Activated T-cell treated with anti-CD3 and anti-CD28 coated beads, Interleukin-2, amount 50 U/mL, for 24 hours (primary cell): ENCODE data around the gene HEPN1.

Experiments used
- DNase-seq: peaks from one replicate; pipeline ENCODE4 v3.0.0-alpha.2; 2020
- H3K27ac Mint-ChIP-seq: 2 replicates; pipeline ENCODE4 v1.8.0; 2020; ENCODE audit warnings: mild to moderate bottlenecking, mixed read lengths
- H3K27me3 Mint-ChIP-seq: 2 replicates; pipeline ENCODE4 v1.8.0; 2020; ENCODE audit warnings: mixed read lengths
- H3K36me3 Mint-ChIP-seq: 2 replicates; pipeline ENCODE4 v1.8.0; 2020; ENCODE audit warnings: low read depth, mixed read lengths
- H3K4me1 Mint-ChIP-seq: 2 replicates; pipeline ENCODE4 v1.8.0; 2020; ENCODE audit warnings: low read depth, mixed read lengths
- H3K4me3 Mint-ChIP-seq: 2 replicates; pipeline ENCODE4 v1.8.0; 2020; ENCODE audit warnings: mild to moderate bottlenecking, moderate library complexity, mixed read lengths
- H3K9me3 Mint-ChIP-seq: 2 replicates; pipeline ENCODE4 v1.8.0; 2020; ENCODE audit warnings: mixed read lengths

The HEPN1 gene

GRCh38 chr11:124891373-124891861 lies 27.6 kb upstream of the HEPN1 start:
- Mint-ChIP-seq H3K27ac (no peak overlapping the region), H3K36me3 (no peaks in the 10 kb centered on the region), H3K4me3 (no peak overlapping the region), H3K27me3 (peaks cover 2% of the 10 kb centered on the region), H3K9me3 (no peaks in the 10 kb centered on the region), H3K4me1 (no peaks in the 10 kb centered on the region)
- no peak for DNase-seq

- H3K9me3 Mint-ChIP-seq, result no peaks in the 10 kb centered on the region
- H3K36me3 Mint-ChIP-seq, result no peaks in the 10 kb centered on the region
- H3K27me3 Mint-ChIP-seq, result no peaks in the 10 kb centered on the region
- no peak for DNase-seq
- H3K4me3 Mint-ChIP-seq, result no peak overlapping the region
- H3K4me1 Mint-ChIP-seq, result no peaks in the 10 kb centered on the region
- no peak overlapping the region for H3K27ac Mint-ChIP-seq
Measured at GRCh38 chr11:124892146-124892545, 26.9 kb upstream of the HEPN1 start.

GRCh38 chr11:124892750-124893454 lies 26.1 kb upstream of the HEPN1 start:
- no peaks in the 10 kb centered on the region for H3K27me3 Mint-ChIP-seq
- H3K4me1 Mint-ChIP-seq, result peaks cover 2% of the 10 kb centered on the region
- H3K4me3 Mint-ChIP-seq, result no peak overlapping the region
- no peak overlapping the region for H3K27ac Mint-ChIP-seq
- DNase-seq, result no peak
- H3K36me3 Mint-ChIP-seq, result no peaks in the 10 kb centered on the region
- H3K9me3 Mint-ChIP-seq, result no peaks in the 10 kb centered on the region

- Mint-ChIP-seq H3K27ac (no peak overlapping the region), H3K4me3 (no peak overlapping the region), H3K36me3 (no peaks in the 10 kb centered on the region), H3K4me1 (peaks cover 2% of the 10 kb centered on the region), H3K27me3 (no peaks in the 10 kb centered on the region), H3K9me3 (no peaks in the 10 kb centered on the region)
- DNase-seq, result no peak
Measured at GRCh38 chr11:124893781-124894401, 25.2 kb upstream of the HEPN1 start.

- no peak overlapping the region for H3K4me3 Mint-ChIP-seq
- peaks cover 2% of the 10 kb centered on the region for H3K4me1 Mint-ChIP-seq
- H3K36me3 Mint-ChIP-seq, result no peaks in the 10 kb centered on the region
- no peak overlapping the region for H3K27ac Mint-ChIP-seq
- no peaks in the 10 kb centered on the region for H3K9me3 Mint-ChIP-seq
- H3K27me3 Mint-ChIP-seq, result peaks cover 3% of the 10 kb centered on the region
- DNase-seq, result no peak
Measured at GRCh38 chr11:124894606-124895430, 24.2 kb upstream of the HEPN1 start.

- Mint-ChIP-seq H3K4me1 (peaks cover 2% of the 10 kb centered on the region), H3K27me3 (peaks cover 5% of the 10 kb centered on the region), H3K9me3 (no peaks in the 10 kb centered on the region), H3K36me3 (no peaks in the 10 kb centered on the region), H3K27ac (no peak overlapping the region), H3K4me3 (no peak overlapping the region)
- no peak for DNase-seq
Measured at GRCh38 chr11:124895471-124895971, 23.5 kb upstream of the HEPN1 start.

GRCh38 chr11:124896071-124896750 lies 22.8 kb upstream of the HEPN1 start:
- Mint-ChIP-seq H3K27me3 (peaks cover 6% of the 10 kb centered on the region), H3K4me1 (peaks cover 2% of the 10 kb centered on the region), H3K36me3 (no peaks in the 10 kb centered on the region), H3K27ac (no peak overlapping the region), H3K9me3 (no peaks in the 10 kb centered on the region), H3K4me3 (no peak overlapping the region)
- no peak for DNase-seq

GRCh38 chr11:124896821-124897391 lies 22.1 kb upstream of the HEPN1 start:
- peaks cover 12% of the 10 kb centered on the region for H3K27me3 Mint-ChIP-seq
- no peaks in the 10 kb centered on the region for H3K9me3 Mint-ChIP-seq
- no peak overlapping the region for H3K27ac Mint-ChIP-seq
- H3K36me3 Mint-ChIP-seq, result no peaks in the 10 kb centered on the region
- H3K4me1 Mint-ChIP-seq, result peaks cover 2% of the 10 kb centered on the region
- no peak overlapping the region for H3K4me3 Mint-ChIP-seq
- no peak for DNase-seq

GRCh38 chr11:124897674-124898262 lies 21.3 kb upstream of the HEPN1 start, which contains the start of gene ROBO4:
ROBO4 (minus strand) TSS chr11:124897865; CDS start chr11:124897795, 70 bp downstream.
- Mint-ChIP-seq H3K27ac (no peak within 1 kb of the TSS), H3K36me3 (no peaks in the 10 kb centered on the region), H3K9me3 (no peaks in the 10 kb centered on the region), H3K4me1 (peaks cover 2% of the 10 kb centered on the region), H3K27me3 (peaks cover 12% of the 10 kb centered on the region), H3K4me3 (no peak within 1 kb of the TSS)
- DNase-seq, result no peak

GRCh38 chr11:124898263-124898680 lies 20.8 kb upstream of the HEPN1 start:
- Mint-ChIP-seq H3K36me3 (no peaks in the 10 kb centered on the region), H3K27me3 (peaks cover 14% of the 10 kb centered on the region), H3K4me3 (no peak overlapping the region), H3K9me3 (no peaks in the 10 kb centered on the region), H3K4me1 (peaks cover 2% of the 10 kb centered on the region), H3K27ac (no peak overlapping the region)
- no peak for DNase-seq

GRCh38 chr11:124898711-124899110 lies 20.3 kb upstream of the HEPN1 start:
- no peaks in the 10 kb centered on the region for H3K9me3 Mint-ChIP-seq
- peaks cover 2% of the 10 kb centered on the region for H3K4me1 Mint-ChIP-seq
- H3K4me3 Mint-ChIP-seq, result no peak overlapping the region
- peaks cover 16% of the 10 kb centered on the region for H3K27me3 Mint-ChIP-seq
- no peak overlapping the region for H3K27ac Mint-ChIP-seq
- no peaks in the 10 kb centered on the region for H3K36me3 Mint-ChIP-seq
- DNase-seq, result no peak

GRCh38 chr11:124899383-124900145 lies 19.5 kb upstream of the HEPN1 start:
- DNase-seq, result no peak
- no peaks in the 10 kb centered on the region for H3K36me3 Mint-ChIP-seq
- H3K4me3 Mint-ChIP-seq, result no peak overlapping the region
- no peaks in the 10 kb centered on the region for H3K9me3 Mint-ChIP-seq
- no peak overlapping the region for H3K27ac Mint-ChIP-seq
- H3K4me1 Mint-ChIP-seq, result peaks cover 2% of the 10 kb centered on the region
- peaks cover 16% of the 10 kb centered on the region for H3K27me3 Mint-ChIP-seq

- no peaks in the 10 kb centered on the region for H3K36me3 Mint-ChIP-seq
- H3K27ac Mint-ChIP-seq, result no peak overlapping the region
- H3K27me3 Mint-ChIP-seq, result peaks cover 16% of the 10 kb centered on the region
- no peaks in the 10 kb centered on the region for H3K9me3 Mint-ChIP-seq
- DNase-seq, result no peak
- no peak overlapping the region for H3K4me3 Mint-ChIP-seq
- peaks cover 2% of the 10 kb centered on the region for H3K4me1 Mint-ChIP-seq
Measured at GRCh38 chr11:124900464-124900863, 18.6 kb upstream of the HEPN1 start.
